Esophagus squamous epithelium (tissue), 4 donors: ENCODE data around the gene CANT1.
"Not testable (repeated sequence)": the region's sequence is repeated elsewhere in the genome, so short reads cannot be mapped to it uniquely, and the experiment has no call there.

Experiments
- POLR2A ChIP-seq, 4 donors: fragments of 450-650 bp; IDR thresholded peaks; one replicate each; pipeline ENCODE4 v1.6.1; 2017; ENCODE audit warnings: antibody characterized with exemption in 4 of 4, mild to moderate bottlenecking in 4 of 4, moderate library complexity in 3 of 4
- TF ChIP-seq, protein P1 (sequence below), 6 experiments: fragments of 450-650 bp in 4 of 6; fragments of 200-600 bp in 2 of 6; sonication (generic) in 2 of 6; IDR thresholded peaks; one replicate each; pipeline ENCODE4 v1.5.1; 2016 to 2019; ENCODE audit warnings: antibody characterized with exemption in 6 of 6, mild to moderate bottlenecking in 4 of 6, moderate library complexity in 4 of 6

DNA sequence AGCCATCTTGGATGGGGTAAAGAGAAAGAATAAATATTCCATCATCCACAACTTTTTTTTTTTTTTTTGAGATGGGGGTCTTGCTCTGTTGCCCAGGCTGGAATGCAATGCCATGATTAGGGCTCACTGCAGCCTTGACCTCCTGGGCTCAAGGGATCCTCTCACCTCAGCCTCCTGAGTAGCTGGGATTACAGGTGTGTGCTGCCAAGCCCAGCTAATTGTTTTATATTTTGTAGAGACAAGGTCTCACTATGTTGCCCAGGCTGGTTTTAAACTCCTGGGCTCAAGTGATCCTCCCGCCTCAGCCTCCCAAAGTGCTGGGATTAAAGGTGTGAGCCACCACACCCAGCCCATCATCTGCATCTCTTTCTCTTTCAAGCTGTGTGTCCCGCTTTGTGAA, 12.4 kb upstream of the CANT1 start:
- TF ChIP-seq, protein P1, sequence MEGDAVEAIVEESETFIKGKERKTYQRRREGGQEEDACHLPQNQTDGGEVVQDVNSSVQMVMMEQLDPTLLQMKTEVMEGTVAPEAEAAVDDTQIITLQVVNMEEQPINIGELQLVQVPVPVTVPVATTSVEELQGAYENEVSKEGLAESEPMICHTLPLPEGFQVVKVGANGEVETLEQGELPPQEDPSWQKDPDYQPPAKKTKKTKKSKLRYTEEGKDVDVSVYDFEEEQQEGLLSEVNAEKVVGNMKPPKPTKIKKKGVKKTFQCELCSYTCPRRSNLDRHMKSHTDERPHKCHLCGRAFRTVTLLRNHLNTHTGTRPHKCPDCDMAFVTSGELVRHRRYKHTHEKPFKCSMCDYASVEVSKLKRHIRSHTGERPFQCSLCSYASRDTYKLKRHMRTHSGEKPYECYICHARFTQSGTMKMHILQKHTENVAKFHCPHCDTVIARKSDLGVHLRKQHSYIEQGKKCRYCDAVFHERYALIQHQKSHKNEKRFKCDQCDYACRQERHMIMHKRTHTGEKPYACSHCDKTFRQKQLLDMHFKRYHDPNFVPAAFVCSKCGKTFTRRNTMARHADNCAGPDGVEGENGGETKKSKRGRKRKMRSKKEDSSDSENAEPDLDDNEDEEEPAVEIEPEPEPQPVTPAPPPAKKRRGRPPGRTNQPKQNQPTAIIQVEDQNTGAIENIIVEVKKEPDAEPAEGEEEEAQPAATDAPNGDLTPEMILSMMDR (IDR thresholded peaks at IDR 0.05): not testable (repeated sequence)
- TF ChIP-seq POLR2A (IDR thresholded peaks at IDR 0.05): not testable (repeated sequence)
